HUES48 (cell line): ENCODE results near the gene RHBDD1.

Experiments used
- H3K27ac ChIP-seq: one replicate; pipeline ENCODE4 v1.7.0; 2013; ENCODE audit warnings: low read depth, low read length, inconsistent platforms
- H3K27me3 ChIP-seq: 2 replicates; pipeline ENCODE4 v1.6.1; 2013; ENCODE audit warnings: mild to moderate bottlenecking, low read length; ENCODE audit not compliant: control insufficient read depth, insufficient read depth
- H3K36me3 ChIP-seq: 2 replicates; pipeline ENCODE4 v1.6.1; 2013; ENCODE audit warnings: low read length; ENCODE audit not compliant: control insufficient read depth, insufficient read depth
- H3K4me1 ChIP-seq: 2 replicates; pipeline ENCODE4 v1.6.1; 2013; ENCODE audit warnings: mild to moderate bottlenecking, low read length; ENCODE audit not compliant: control insufficient read depth, insufficient read depth
- H3K4me3 ChIP-seq: 2 replicates; pipeline ENCODE4 v1.5.1; 2013; ENCODE audit warnings: mild to moderate bottlenecking, low read depth, low read length
- H3K9ac ChIP-seq: 2 replicates; pipeline ENCODE4 v1.6.1; 2013; ENCODE audit warnings: mild to moderate bottlenecking, low read depth, low read length, moderate library complexity
- H3K9me3 ChIP-seq: 2 replicates; pipeline ENCODE4 v1.6.1; 2013; ENCODE audit warnings: low read length; ENCODE audit not compliant: control insufficient read depth, insufficient read depth

Gene RHBDD1

GRCh38 chr2:226934546-226935201 lies 98.8 kb downstream of the RHBDD1 start:
- H3K27me3 ChIP-seq = no peaks in the 10 kb centered on the region
- H3K4me3 ChIP-seq = no peak overlapping the region
- H3K9me3 ChIP-seq = no peaks in the 10 kb centered on the region
- H3K27ac ChIP-seq = no peak overlapping the region
- peaks cover 8% of the 10 kb centered on the region for H3K4me1 ChIP-seq
- H3K9ac ChIP-seq = no peak overlapping the region
- no peaks in the 10 kb centered on the region for H3K36me3 ChIP-seq

DNA sequence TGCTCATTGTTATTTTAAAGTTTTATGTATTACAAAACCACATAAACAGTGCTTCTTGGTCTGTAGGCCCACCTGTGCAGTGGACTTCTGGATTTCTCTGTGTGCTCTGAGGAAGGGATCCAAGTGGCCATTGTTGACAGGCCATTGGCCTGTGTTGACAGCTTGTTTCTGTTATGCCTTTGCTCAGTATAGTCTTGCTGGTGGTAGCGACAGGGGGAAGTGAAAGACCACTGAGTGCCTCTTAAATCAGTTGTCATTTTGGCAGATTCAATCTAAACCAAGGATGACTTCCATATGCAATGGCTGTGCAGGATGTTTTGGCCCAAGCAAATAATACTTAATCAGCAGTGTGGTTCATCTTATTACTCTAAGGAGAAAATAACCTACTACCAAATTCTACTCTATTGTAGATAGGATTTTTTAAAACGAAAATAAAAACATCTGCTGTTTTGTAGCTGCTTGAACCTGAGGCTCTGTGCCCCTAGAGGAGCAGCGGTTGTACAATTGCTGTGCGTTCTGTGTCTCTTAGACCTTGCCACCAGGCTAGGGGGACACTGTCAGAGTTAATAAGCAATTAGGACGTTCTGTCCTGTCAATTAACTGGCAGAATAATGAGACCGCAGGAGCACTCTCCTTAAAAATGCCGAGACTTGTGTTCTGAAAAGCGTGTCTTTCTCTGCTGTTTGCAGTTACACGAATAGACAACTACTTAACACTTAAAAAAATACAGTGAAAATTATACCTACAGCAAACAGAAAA lies 108.2 kb downstream of the RHBDD1 start:
- H3K27ac ChIP-seq = no peak overlapping the region

DNA sequence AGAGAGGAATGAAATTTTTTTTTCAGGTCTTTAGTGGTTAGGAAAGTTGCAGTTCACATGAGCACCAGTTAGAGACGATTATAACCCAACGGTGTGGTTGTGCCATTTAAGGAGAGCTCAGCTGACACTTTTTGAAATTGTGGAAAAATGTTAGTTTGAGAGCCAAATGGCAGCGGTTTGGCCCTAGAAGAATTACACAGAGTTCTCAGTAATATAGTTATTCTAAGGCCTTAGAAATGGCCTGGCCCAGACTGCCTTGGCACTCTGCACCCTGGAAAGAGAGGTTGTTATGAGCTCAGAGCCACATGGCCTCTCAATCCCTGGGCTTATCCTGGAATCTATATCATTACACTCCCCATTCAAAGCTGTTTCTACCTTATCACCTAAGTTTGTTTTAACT lies 117.4 kb downstream of the RHBDD1 start:
- Histone ChIP-seq H3K9ac (no peak overlapping the region), H3K4me3 (no peak overlapping the region), H3K27me3 (no peaks in the 10 kb centered on the region), H3K4me1 (no peaks in the 10 kb centered on the region), H3K9me3 (no peaks in the 10 kb centered on the region), H3K36me3 (no peaks in the 10 kb centered on the region), H3K27ac (no peak overlapping the region)

More for the DNA sequence above, 108.2 kb downstream of the RHBDD1 start:
- Histone ChIP-seq H3K4me1 (no peaks in the 10 kb centered on the region), H3K4me3 (no peak overlapping the region), H3K9me3 (no peaks in the 10 kb centered on the region), H3K27me3 (no peaks in the 10 kb centered on the region), H3K9ac (no peak overlapping the region), H3K36me3 (no peaks in the 10 kb centered on the region)

GRCh38 chr2:226953826-226954225 lies 118.0 kb downstream of the RHBDD1 start:
- Histone ChIP-seq H3K27me3 (no peaks in the 10 kb centered on the region), H3K36me3 (no peaks in the 10 kb centered on the region), H3K4me3 (no peak overlapping the region), H3K9me3 (0 out of 2 replicates have a peak, but pooled peaks cover 1% of the 10 kb centered on the region), H3K27ac (no peak overlapping the region), H3K4me1 (no peaks in the 10 kb centered on the region), H3K9ac (no peak overlapping the region)

DNA sequence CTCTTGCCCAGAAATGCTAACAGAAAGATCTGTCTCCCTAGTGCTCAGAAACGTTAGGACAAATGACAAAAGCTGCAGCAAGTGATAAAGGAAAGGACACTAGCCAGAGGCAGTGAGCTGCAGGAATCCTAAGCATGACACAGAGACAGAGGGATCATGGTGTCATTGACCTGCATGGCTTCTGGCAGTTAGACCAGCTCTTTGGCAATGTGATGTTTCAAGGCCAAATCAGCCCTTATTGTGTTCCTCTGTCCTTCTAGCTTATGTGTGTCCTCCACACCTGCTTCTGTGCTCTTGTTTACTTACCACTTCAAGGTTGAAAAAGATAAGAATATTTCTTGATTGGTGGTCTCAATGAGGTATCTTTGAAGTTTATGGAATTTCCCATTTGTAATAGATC lies 120.8 kb downstream of the RHBDD1 start:
- H3K4me1 ChIP-seq = no peaks in the 10 kb centered on the region
- no peak overlapping the region for H3K27ac ChIP-seq
- no peaks in the 10 kb centered on the region for H3K27me3 ChIP-seq
- peaks cover 9% of the 10 kb centered on the region; the same call in 1 of the 2 replicates for H3K9me3 ChIP-seq
- H3K4me3 ChIP-seq = no peak overlapping the region
- H3K36me3 ChIP-seq = no peaks in the 10 kb centered on the region
- H3K9ac ChIP-seq = no peak overlapping the region

DNA sequence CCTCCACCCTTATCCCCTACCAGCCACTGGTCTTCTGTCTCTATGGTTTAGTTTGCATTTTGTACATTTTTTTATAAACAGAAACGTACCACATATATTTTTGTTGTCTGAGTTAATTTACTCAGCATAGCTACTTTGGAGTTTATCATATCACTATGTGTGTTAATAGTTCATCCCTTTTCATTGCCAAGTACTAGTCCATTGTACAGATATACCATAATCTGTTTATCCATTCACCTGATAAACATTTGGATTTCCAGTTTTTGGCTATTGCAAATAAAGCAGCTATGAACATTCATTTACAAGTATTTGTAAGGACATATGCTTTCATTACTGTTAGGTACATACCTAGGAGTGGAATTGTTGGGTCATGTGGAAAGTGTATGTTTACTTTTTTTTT lies 123.6 kb downstream of the RHBDD1 start:
- peaks cover 9% of the 10 kb centered on the region for H3K4me1 ChIP-seq
- peaks cover 9% of the 10 kb centered on the region; the same call in 1 of the 2 replicates for H3K9me3 ChIP-seq
- no peaks in the 10 kb centered on the region for H3K27me3 ChIP-seq
- H3K36me3 ChIP-seq = no peaks in the 10 kb centered on the region
- no peak overlapping the region for H3K27ac ChIP-seq
- no peak overlapping the region for H3K4me3 ChIP-seq
- no peak overlapping the region for H3K9ac ChIP-seq

GRCh38 chr2:226962176-226962773 lies 126.4 kb downstream of the RHBDD1 start:
- no peak overlapping the region for H3K27ac ChIP-seq
- H3K4me3 ChIP-seq = no peak overlapping the region
- no peaks in the 10 kb centered on the region for H3K27me3 ChIP-seq
- H3K9ac ChIP-seq = no peak overlapping the region
- H3K36me3 ChIP-seq = no peaks in the 10 kb centered on the region
- H3K9me3 ChIP-seq = peaks cover 9% of the 10 kb centered on the region; the same call in 1 of the 2 replicates
- peaks cover 9% of the 10 kb centered on the region for H3K4me1 ChIP-seq

DNA sequence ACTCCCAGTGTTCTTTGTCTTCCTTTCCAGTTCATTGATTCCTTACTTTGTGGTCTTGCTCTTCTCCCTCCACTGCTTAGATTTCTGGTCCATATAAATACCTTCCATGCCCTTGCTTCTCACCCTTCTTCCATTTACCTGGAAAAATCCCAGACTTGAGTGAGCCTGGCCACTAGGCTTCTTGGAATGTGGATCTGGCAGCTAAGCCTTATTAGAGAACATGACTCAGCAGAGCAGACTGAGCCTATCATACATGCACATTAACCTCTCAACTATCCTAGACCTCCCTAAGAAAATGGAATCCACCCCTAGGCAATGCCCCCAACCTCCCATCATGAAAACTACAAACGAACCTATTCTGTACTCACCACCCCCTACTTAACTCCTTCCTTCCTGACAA lies 127.7 kb downstream of the RHBDD1 start:
- no peak overlapping the region for H3K4me3 ChIP-seq
- H3K4me1 ChIP-seq = peaks cover 9% of the 10 kb centered on the region
- peaks cover 9% of the 10 kb centered on the region; the same call in 1 of the 2 replicates for H3K9me3 ChIP-seq
- H3K9ac ChIP-seq = no peak overlapping the region
- no peaks in the 10 kb centered on the region for H3K27me3 ChIP-seq
- H3K36me3 ChIP-seq = no peaks in the 10 kb centered on the region
- no peak overlapping the region for H3K27ac ChIP-seq

- no peak overlapping the region for H3K4me3 ChIP-seq
- H3K36me3 ChIP-seq = no peaks in the 10 kb centered on the region
- H3K4me1 ChIP-seq = peaks cover 9% of the 10 kb centered on the region
Observed at GRCh38 chr2:226965376-226965775, 129.5 kb downstream of the RHBDD1 start.

GRCh38 chr2:226969417-226970080 lies 133.7 kb downstream of the RHBDD1 start:
- no peaks in the 10 kb centered on the region for H3K9me3 ChIP-seq
- H3K36me3 ChIP-seq = no peaks in the 10 kb centered on the region
- no peaks in the 10 kb centered on the region for H3K27me3 ChIP-seq
- no peak overlapping the region for H3K9ac ChIP-seq
- H3K27ac ChIP-seq = no peak overlapping the region
- H3K4me3 ChIP-seq = no peak overlapping the region
- H3K4me1 ChIP-seq = no peaks in the 10 kb centered on the region

More at GRCh38 chr2:226965376-226965775, 129.5 kb downstream of the RHBDD1 start:
- Histone ChIP-seq H3K27me3 (no peaks in the 10 kb centered on the region), H3K9ac (no peak overlapping the region), H3K9me3 (no peaks in the 10 kb centered on the region), H3K27ac (no peak overlapping the region)
